ENCODE results near the gene HTATIP2.

DNA sequence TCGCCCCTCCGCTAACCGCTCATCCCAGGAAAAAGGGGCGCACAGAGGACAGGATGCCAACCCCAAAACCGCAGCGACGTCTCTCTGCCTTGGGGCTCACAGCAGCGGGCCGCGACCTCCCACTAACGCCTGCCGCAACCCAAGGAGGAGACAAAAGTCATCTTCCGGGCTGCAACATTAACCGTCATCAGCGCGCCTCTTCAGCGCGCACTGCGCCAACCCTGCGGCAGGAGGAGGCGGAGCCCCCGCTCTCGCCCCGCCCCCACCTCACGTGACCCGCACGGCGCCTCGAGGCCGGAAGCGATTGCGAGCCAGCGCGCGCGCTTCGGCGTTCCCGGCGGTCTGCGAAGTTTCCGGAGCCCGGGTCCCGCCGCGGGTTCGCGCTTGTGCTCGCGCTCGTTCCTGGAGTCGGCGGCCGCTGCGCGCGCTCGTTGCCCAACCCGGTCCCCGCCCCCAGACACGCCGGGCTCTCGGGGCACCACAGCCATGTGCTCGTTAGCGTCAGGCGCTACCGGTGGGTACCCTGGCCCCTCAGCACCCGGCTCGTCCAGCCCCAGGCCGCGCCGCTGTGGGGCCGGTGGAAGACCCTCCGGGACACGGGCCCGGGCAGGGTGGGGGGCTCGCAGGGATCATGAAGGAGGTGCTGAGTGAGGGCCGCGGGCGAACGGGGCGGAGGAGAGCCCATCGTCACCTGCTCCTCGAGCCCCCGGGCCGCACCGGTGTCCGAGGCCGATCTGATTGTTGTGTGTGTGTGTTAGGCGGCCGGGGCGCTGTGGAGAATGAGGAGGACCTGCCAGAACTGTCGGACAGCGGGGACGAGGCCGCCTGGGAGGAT lies 24.0 kb downstream of the HTATIP2 start, which contains the start of gene PRMT3:
- TF ChIP-seq POLR2A (IDR thresholded peaks at IDR 0.05): peak; percentile 80 to 88
- TF ChIP-seq, protein P1, sequence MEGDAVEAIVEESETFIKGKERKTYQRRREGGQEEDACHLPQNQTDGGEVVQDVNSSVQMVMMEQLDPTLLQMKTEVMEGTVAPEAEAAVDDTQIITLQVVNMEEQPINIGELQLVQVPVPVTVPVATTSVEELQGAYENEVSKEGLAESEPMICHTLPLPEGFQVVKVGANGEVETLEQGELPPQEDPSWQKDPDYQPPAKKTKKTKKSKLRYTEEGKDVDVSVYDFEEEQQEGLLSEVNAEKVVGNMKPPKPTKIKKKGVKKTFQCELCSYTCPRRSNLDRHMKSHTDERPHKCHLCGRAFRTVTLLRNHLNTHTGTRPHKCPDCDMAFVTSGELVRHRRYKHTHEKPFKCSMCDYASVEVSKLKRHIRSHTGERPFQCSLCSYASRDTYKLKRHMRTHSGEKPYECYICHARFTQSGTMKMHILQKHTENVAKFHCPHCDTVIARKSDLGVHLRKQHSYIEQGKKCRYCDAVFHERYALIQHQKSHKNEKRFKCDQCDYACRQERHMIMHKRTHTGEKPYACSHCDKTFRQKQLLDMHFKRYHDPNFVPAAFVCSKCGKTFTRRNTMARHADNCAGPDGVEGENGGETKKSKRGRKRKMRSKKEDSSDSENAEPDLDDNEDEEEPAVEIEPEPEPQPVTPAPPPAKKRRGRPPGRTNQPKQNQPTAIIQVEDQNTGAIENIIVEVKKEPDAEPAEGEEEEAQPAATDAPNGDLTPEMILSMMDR (IDR thresholded peaks at IDR 0.05): peak in 3 of 4 experiments; percentile 95 to 99 (median 98)

All from uterus (tissue), 2 donors.